ENCODE results near the gene EOLA1.
A peak's percentile ranks its signal among the peaks of the same experiment; 100 is the strongest.

Gene EOLA1

GRCh38 chrX:149505671-149506070 is 35.1 kb upstream of the EOLA1 start:
- no peak overlapping the region for H3K4me3 ChIP-seq (replicated peaks; ENCODE audit: low read depth, low read length)
- no peak for DNase-seq (ENCODE audit: low read depth)

GRCh38 chrX:149506349-149506748 is 34.5 kb upstream of the EOLA1 start:
- DNase-seq (ENCODE audit: low read depth) = no peak
- no peak overlapping the region for H3K4me3 ChIP-seq (replicated peaks; ENCODE audit: low read depth, low read length)
- TF ChIP-seq, protein P1, sequence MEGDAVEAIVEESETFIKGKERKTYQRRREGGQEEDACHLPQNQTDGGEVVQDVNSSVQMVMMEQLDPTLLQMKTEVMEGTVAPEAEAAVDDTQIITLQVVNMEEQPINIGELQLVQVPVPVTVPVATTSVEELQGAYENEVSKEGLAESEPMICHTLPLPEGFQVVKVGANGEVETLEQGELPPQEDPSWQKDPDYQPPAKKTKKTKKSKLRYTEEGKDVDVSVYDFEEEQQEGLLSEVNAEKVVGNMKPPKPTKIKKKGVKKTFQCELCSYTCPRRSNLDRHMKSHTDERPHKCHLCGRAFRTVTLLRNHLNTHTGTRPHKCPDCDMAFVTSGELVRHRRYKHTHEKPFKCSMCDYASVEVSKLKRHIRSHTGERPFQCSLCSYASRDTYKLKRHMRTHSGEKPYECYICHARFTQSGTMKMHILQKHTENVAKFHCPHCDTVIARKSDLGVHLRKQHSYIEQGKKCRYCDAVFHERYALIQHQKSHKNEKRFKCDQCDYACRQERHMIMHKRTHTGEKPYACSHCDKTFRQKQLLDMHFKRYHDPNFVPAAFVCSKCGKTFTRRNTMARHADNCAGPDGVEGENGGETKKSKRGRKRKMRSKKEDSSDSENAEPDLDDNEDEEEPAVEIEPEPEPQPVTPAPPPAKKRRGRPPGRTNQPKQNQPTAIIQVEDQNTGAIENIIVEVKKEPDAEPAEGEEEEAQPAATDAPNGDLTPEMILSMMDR (IDR thresholded peaks at IDR 0.05; ENCODE audit: low read length, missing control alignments) = no peak

More at GRCh38 chrX:149505671-149506070, 35.1 kb upstream of the EOLA1 start:
- TF ChIP-seq, protein P1 (IDR thresholded peaks at IDR 0.05; ENCODE audit: low read length, missing control alignments) = no peak

DNA sequence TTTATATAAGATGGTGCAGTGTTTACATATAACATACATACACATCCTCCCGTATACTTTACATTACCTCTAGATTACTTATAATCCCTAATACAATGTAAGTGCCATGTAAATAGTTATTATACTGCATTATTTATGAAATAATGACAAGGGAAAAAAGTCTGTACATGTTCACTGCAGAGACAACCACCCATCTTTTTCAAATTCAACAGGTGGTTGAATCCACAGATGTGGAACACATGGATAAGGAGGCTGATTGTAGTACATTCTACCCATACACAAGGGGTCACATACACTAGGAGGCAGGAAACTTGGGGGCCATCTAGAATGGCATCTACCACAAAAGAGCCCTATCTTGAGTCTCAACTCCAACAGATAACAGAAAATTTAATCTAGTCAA is 32.3 kb upstream of the EOLA1 start:
- no peak overlapping the region for H3K4me3 ChIP-seq (replicated peaks; ENCODE audit: low read depth, low read length)
- DNase-seq (ENCODE audit: low read depth) = no peak
- TF ChIP-seq, protein P1 (IDR thresholded peaks at IDR 0.05; ENCODE audit: low read length, missing control alignments) = no peak

DNA sequence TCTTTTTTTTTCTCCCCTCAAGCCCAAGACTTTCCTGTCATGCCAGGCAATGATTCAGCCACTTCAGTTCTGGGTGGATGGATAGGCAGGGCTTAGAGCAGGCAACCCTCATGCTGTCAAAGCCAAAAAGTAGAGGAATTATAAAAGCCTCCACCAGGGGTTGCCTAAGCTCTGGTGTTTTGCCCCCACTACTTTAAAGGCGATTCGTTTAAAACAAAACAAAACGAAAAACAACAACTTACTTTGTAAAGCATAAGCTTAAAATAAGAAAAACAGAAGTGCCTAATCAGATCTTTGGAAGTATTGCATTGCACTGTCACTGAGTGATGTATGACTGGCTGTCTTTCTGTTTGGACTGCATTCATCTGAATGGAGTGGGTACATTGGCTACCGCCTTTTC is 30.4 kb upstream of the EOLA1 start:
- TF ChIP-seq, protein P1 (IDR thresholded peaks at IDR 0.05; ENCODE audit: low read length, missing control alignments) = peak; percentile 14
- no peak overlapping the region for H3K4me3 ChIP-seq (replicated peaks; ENCODE audit: low read depth, low read length)
- peak; percentile 21 for DNase-seq (ENCODE audit: low read depth)

DNA sequence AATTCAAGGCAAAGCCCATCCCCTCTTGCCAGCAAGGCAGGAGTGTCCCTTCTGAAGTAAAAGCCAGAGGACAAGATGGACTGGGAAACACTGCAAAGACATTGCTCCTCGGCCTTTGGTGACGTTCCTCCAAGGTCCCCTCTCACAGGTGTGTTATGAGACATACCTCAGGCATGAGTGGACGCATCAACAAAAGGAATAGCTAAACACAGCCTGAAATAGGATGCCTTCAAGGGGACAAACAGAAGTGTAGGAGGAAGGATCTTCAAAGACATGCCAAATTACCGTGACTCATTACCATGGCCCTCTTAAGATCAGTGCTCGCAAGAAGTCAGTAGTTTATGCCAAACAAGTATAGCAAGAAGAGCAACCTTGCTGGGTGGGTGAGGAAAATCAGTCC is 29.7 kb upstream of the EOLA1 start:
- TF ChIP-seq, protein P1 (IDR thresholded peaks at IDR 0.05; ENCODE audit: low read length, missing control alignments) = no peak
- no peak for DNase-seq (ENCODE audit: low read depth)
- no peak overlapping the region for H3K4me3 ChIP-seq (replicated peaks; ENCODE audit: low read depth, low read length)

DNA sequence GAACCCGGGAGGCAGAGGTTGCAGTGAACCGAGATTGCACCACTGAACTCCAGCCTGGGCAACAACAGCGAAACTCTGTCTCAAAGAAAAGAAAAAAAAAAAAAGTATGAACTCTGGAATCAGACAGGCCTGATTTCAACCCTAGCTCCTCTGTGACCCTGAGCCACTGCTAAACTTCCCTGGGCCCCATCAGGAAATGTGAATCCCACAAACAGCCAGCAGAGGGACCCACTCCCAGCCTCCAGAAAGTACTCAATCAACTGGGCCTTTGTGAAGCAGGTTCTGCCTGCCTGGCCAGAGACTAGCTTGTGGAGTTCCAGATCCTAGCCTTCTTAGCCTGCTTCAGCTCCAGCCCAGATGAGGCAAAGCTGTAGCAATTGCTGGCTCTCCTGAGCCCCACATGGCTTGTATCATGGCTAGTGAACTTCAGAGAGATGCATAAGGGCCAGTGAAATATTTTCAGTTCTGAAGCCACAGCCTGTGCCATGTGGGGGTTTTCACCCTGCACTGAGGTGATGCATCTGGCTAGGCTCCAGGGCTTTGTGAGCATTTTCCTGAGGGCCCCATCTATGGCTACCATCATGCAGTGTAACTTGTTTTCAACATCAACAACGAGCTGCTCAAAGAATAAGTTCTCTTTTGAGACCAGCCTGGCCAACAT is 28.5 kb upstream of the EOLA1 start:
- no peak overlapping the region for H3K4me3 ChIP-seq (replicated peaks; ENCODE audit: low read depth, low read length)
- TF ChIP-seq, protein P1 (IDR thresholded peaks at IDR 0.05; ENCODE audit: low read length, missing control alignments) = peak; percentile 63
- DNase-seq (ENCODE audit: low read depth) = peak; percentile 64

GRCh38 chrX:149513825-149514428 is 26.9 kb upstream of the EOLA1 start:
- TF ChIP-seq, protein P1 (IDR thresholded peaks at IDR 0.05; ENCODE audit: low read length, missing control alignments) = no peak
- no peak overlapping the region for H3K4me3 ChIP-seq (replicated peaks; ENCODE audit: low read depth, low read length)
- DNase-seq (ENCODE audit: low read depth) = peak; percentile 51
